Adrenal gland (tissue), 12 donors: Measurements from ENCODE around the gene KMT2C. TPM values are rescaled to one million over a fixed set of nuclear protein-coding genes. Genes with fewer than 3 reads are reported as not detected.
"Not testable (repeated sequence)": the region's sequence is repeated elsewhere in the genome, so short reads cannot be mapped to it uniquely, and the experiment has no call there.

ENCODE experiments used
- DNase-seq, 7 donors: peaks; one replicate each; pipeline ENCODE4 v3.0.0-alpha.2; 2019 to 2020
- H3K27ac ChIP-seq, 5 donors: fragments of 200-600 bp; sonication (generic) in 4 of 5; 1 replicate in 3 of 5; 2 replicates in 2 of 5; pipeline versions ENCODE4 v1.5.1 to v1.8.0; 2016 to 2020; ENCODE audit warnings: mild to moderate bottlenecking in 1 of 5
- H3K27me3 ChIP-seq: fragments of 200-600 bp; 2 replicates; pipeline ENCODE4 v1.8.0; 2021
- H3K36me3 ChIP-seq, 2 donors: fragments of 200-600 bp; replicated peaks in 1 of 2; 1 replicate in 1 of 2; 2 replicates in 1 of 2; pipeline versions ENCODE4 v1.5.1 to v1.8.0; 2018 to 2022
- H3K4me1 ChIP-seq, 2 donors: fragments of 200-600 bp; replicated peaks in 1 of 2; 1 replicate in 1 of 2; 2 replicates in 1 of 2; pipeline versions ENCODE4 v1.5.1 to v1.8.0; 2018 to 2021
- H3K4me3 ChIP-seq, 4 donors: fragments of 200-600 bp; sonication (generic) in 3 of 4; one replicate each; pipeline ENCODE4 v1.5.1; 2016 to 2018
- H3K9me3 ChIP-seq, 3 donors: fragments of 200-600 bp; sonication (generic) in 1 of 3; replicated peaks in 1 of 3; 1 replicate in 2 of 3; 2 replicates in 1 of 3; pipeline versions ENCODE4 v1.5.1 to v1.8.0; 2016 to 2021
- POLR2A ChIP-seq, 2 donors: fragments of 450-650 bp; IDR thresholded peaks; one replicate each; pipeline ENCODE4 v1.6.1; 2017; ENCODE audit warnings: antibody characterized with exemption in 2 of 2, mild to moderate bottlenecking in 2 of 2, moderate library complexity in 1 of 2
- WGBS, 4 donors: extraction: QIAGEN DNeasy Blood & Tissue Kit in 2 of 4; methylation state at CpG; one replicate each; pipeline versions ENCODE4 v1.1.5 to v1.1.7; 2013 to 2017; 5-methylcytosine and 5-hydroxymethylcytosine counted together
- intact Hi-C, 2 donors: fragments of 100-400 bp; cut with DNase I; formaldehyde crosslinking; loops; one replicate each; pipeline versions ENCODE4 v1.14.1 to v1.15.0; 2022 to 2023
- polyA plus RNA-seq, 3 donors: library from polyadenylated mRNA; stranded (reverse); fragments of 200-250 nt in 2 of 3; fragments of 350-450 nt in 1 of 3; fragmentation: Illumina TruSeq in 1 of 3; extraction: RNeasy Lipid Tissue Mini Kit (QIAGEN cat#74804) in 1 of 3; gene quantifications; one replicate each; pipeline ENCODE4 v1.2.3, GENCODE V29; 2013 to 2014
- total RNA-seq, 9 donors: library from RNA; depleted of rRNA in 4 of 9; stranded (reverse); fragments of >200 nt in 4 of 9; fragments of 120-200 nt in 1 of 9; fragmentation: NEBNext Ultra II Directional in 1 of 9; extraction: Animal tissue kit (Norgen Biotek cat#: 25700) in 1 of 9; gene quantifications; one replicate each; pipeline versions ENCODE4 v1.1.0 to v1.2.4, GENCODE V29; 2013 to 2023
- TF ChIP-seq, protein P1 (sequence below), 6 experiments: fragments of 450-650 bp in 4 of 6; fragments of 200-600 bp in 2 of 6; sonication (generic) in 1 of 6; IDR thresholded peaks; 1 replicate in 5 of 6; 2 replicates in 1 of 6; pipeline versions ENCODE4 v1.5.1 to v1.8.0; 2016 to 2021; ENCODE audit warnings: antibody characterized with exemption in 6 of 6, mild to moderate bottlenecking in 2 of 6, moderate library complexity in 1 of 6
- donor health status: healthy with polysubstance abuse.
- donor health status: Bipolar disorder and iron deficiency.
- donor health status: DM: yes; HTN: yes; CAD: no.
- donor health status: DM: no; HTN: no; CAD: no.
- donor health status: DM: no; HTN: no; CAD: no.
- donor health status: DM: yes; HTN: yes; CAD: no.

The KMT2C gene
- total and polyA plus RNA-seq, 12 donors, result 6.9 to 105 (median 55.6) TPM

DNA sequence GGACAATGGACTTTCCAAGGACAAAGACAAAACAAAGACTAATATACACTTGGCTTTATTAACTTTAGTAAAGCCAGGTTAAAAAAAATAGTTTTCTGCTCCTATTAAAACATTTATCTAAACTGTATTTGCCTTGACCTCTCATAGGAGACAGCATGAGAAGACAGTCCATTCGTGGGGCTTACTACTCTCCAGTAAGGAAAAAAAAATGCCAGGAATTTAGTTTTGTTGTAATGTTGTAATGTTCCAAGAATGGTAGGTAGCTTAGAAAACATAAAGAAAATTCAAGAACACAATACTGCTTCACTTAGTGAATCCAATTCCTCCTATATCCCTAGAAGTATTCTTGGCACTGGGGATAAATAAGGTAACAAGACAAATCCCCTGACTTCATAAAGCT is 81.7 kb downstream of the KMT2C start:
- Histone ChIP-seq H3K36me3 (no peaks in the 10 kb centered on the region), H3K27me3 (no peaks in the 10 kb centered on the region), H3K4me3 (no peak overlapping the region), H3K9me3 (no peaks in the 10 kb centered on the region), H3K4me1 (peaks cover 8 to 14% of the 10 kb centered on the region in 2 donors), H3K27ac (no peak overlapping the region)
- DNase-seq, result no peak
- TF ChIP-seq POLR2A (IDR thresholded peaks at IDR 0.05), result no peak
- TF ChIP-seq, protein P1, sequence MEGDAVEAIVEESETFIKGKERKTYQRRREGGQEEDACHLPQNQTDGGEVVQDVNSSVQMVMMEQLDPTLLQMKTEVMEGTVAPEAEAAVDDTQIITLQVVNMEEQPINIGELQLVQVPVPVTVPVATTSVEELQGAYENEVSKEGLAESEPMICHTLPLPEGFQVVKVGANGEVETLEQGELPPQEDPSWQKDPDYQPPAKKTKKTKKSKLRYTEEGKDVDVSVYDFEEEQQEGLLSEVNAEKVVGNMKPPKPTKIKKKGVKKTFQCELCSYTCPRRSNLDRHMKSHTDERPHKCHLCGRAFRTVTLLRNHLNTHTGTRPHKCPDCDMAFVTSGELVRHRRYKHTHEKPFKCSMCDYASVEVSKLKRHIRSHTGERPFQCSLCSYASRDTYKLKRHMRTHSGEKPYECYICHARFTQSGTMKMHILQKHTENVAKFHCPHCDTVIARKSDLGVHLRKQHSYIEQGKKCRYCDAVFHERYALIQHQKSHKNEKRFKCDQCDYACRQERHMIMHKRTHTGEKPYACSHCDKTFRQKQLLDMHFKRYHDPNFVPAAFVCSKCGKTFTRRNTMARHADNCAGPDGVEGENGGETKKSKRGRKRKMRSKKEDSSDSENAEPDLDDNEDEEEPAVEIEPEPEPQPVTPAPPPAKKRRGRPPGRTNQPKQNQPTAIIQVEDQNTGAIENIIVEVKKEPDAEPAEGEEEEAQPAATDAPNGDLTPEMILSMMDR (IDR thresholded peaks at IDR 0.05), result no peak
- intact Hi-C loops, result no loop called here
- 37 to 39% (median 38%) methylated on average over 1 of the region's 1 CpG for WGBS, 4 donors

DNA sequence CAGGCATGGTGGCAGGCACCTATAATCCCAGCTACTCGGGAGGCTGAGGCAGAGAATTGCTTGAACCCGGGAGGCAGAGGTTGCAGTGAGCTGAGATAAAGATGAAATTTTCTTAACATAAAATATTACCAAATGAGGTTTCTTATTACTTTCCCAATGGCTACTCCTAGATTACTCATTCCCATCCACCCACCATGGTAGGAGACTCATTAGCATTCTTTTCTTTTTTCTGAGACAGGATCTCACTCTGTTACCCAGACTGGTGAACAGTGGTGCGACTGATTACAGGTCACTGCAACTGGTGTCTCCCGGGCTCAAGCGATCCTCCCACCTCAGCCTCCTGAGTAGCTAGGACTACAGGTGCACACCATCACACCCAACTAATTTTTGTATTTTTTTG is 82.5 kb downstream of the KMT2C start:
- H3K4me3 ChIP-seq, H3K27ac ChIP-seq, H3K9me3 ChIP-seq, H3K36me3 ChIP-seq, DNase-seq, intact Hi-C loops, H3K27me3 ChIP-seq: not testable (repeated sequence)
- 92 to 97% (median 96%) methylated on average over 5 of the region's 5 CpGs for WGBS, 4 donors
- H3K4me1 ChIP-seq, result peaks cover 8 to 14% of the 10 kb centered on the region in 2 donors

GRCh38 chr7:152351747-152352146 is 84.1 kb downstream of the KMT2C start:
- WGBS, 4 donors, result 81 to 95% (median 83%) methylated on average over 5 of the region's 5 CpGs

DNA sequence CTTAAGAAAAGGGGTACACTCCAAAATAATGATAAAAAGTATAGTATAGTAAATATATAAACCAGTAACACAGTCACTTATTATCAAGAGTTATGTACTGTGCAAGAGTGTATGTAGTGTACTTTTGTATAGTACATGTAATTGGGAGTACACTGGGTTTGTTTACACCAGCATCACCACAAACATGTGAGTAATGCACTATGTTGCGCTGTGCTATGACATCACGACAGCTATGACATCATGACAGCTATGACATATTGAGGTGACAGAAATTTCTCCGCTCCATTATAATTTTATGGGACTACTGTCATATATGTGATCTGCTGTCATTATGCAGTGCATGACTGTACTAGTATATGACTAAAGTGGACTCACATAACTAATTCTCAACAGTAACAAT is 84.6 kb downstream of the KMT2C start:
- no peak for TF ChIP-seq POLR2A (IDR thresholded peaks at IDR 0.05)
- TF ChIP-seq, protein P1 (IDR thresholded peaks at IDR 0.05), result no peak
- no peaks in the 10 kb centered on the region for H3K27me3 ChIP-seq
- H3K27ac ChIP-seq, result no peak overlapping the region
- no peaks in the 10 kb centered on the region for H3K36me3 ChIP-seq
- DNase-seq, result no peak
- peaks cover 8 to 14% of the 10 kb centered on the region in 2 donors for H3K4me1 ChIP-seq
- no peak overlapping the region for H3K4me3 ChIP-seq
- peaks cover 0 to 7% (median 0%) of the 10 kb centered on the region in 3 donors for H3K9me3 ChIP-seq
- WGBS, 4 donors, result 94 to 97% (median 95%) methylated on average over 3 of the region's 3 CpGs
- intact Hi-C loops, result no loop called here

More at GRCh38 chr7:152351747-152352146, 84.1 kb downstream of the KMT2C start:
- H3K27ac ChIP-seq, intact Hi-C loops, H3K9me3 ChIP-seq, DNase-seq, H3K36me3 ChIP-seq, H3K4me3 ChIP-seq, H3K27me3 ChIP-seq: not testable (repeated sequence)
- peaks cover 8 to 14% of the 10 kb centered on the region in 2 donors for H3K4me1 ChIP-seq

DNA sequence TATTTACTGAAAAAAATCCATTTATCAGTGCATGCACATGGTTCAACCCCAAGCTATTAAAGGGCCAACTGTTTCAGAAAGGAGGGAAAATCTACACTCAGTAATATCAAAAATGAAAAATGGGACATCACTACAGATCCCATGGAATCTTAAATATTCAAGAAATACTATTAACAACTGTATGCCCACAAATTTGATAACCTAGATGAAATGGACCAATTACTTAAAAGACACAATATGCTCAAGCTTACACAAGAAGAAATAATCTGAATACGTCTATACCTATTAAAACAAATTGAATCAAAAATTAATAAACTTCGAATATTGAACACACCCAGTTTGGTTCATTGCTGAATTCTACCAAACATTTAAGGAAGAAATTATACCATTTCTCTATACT is 87.9 kb downstream of the KMT2C start:
- Histone ChIP-seq H3K27ac (no peak overlapping the region), H3K27me3 (no peaks in the 10 kb centered on the region), H3K4me1 (no peaks in the 10 kb centered on the region), H3K9me3 (peaks cover 0 to 7% (median 0%) of the 10 kb centered on the region in 3 donors), H3K36me3 (no peaks in the 10 kb centered on the region), H3K4me3 (no peak overlapping the region)
- TF ChIP-seq POLR2A (IDR thresholded peaks at IDR 0.05), result no peak
- TF ChIP-seq, protein P1 (IDR thresholded peaks at IDR 0.05), result no peak
- intact Hi-C loops, result no loop called here
- 97 to 100% (median 99%) methylated on average over 2 of the region's 2 CpGs for WGBS, 4 donors
- DNase-seq, result no peak
